ENCODE measurements around the gene ITGA6. TPM values are rescaled to one million over a fixed set of nuclear protein-coding genes. Genes with fewer than 3 reads are reported as not detected.

ITGA6 gene
- polyA plus RNA-seq, 1 donor from 2014 or later, result 14.4 TPM

GRCh38 chr2:172464400-172465129, 37.2 kb downstream of the ITGA6 start:
- Histone ChIP-seq H4K20me1 (ENCODE audit: insufficient read depth) (no peaks in the 10 kb centered on the region), H3K36me3 (ENCODE audit: insufficient read depth, low read length) (no peaks in the 10 kb centered on the region), H3K9me2 (ENCODE audit: insufficient read depth, low read length) (no peaks in the 10 kb centered on the region), H3K4me2 (ENCODE audit: low read length) (no peak overlapping the region), H3K9ac (ENCODE audit: low read length) (no peak overlapping the region), H3F3A (ENCODE audit: insufficient read depth, low read length, poor library complexity, severe bottlenecking) (no peaks in the 10 kb centered on the region), H3K27ac (ENCODE audit: low read length) (no peak overlapping the region), H3K27me3 (ENCODE audit: insufficient read depth, low read depth, low read length) (no peaks in the 10 kb centered on the region), H2AFZ (ENCODE audit: low read depth, low read length) (no peak overlapping the region), H3K9me3 (ENCODE audit: low read length) (no peaks in the 10 kb centered on the region), H3K4me3 (ENCODE audit: low read length) (no peak overlapping the region), H3K79me2 (replicated peaks; ENCODE audit: insufficient read depth, low read length) (no peaks in the 10 kb centered on the region)
- TF ChIP-seq POLR2AphosphoS5 (IDR thresholded peaks at IDR 0.05) (no peak), MXI1 (conservative IDR thresholded peaks at IDR 0.05; ENCODE audit: poor library complexity, severe bottlenecking) (no peak), RAD21 (conservative IDR thresholded peaks at IDR 0.05) (no peak), CTCF (IDR thresholded peaks at IDR 0.05; ENCODE audit: poor library complexity, severe bottlenecking) (no peak), SMC3 (conservative IDR thresholded peaks at IDR 0.05; ENCODE audit: poor library complexity) (no peak), EP300 (conservative IDR thresholded peaks at IDR 0.05; ENCODE audit: poor library complexity, severe bottlenecking) (no peak), REST (IDR thresholded peaks at IDR 0.05; ENCODE audit: borderline replicate concordance) (no peak), TAF1 (IDR thresholded peaks at IDR 0.05; ENCODE audit: low read depth) (no peak), EZH2 (IDR thresholded peaks at IDR 0.05; ENCODE audit: borderline replicate concordance, insufficient read depth, low read length, poor library complexity, severe bottlenecking) (no peak)

DNA sequence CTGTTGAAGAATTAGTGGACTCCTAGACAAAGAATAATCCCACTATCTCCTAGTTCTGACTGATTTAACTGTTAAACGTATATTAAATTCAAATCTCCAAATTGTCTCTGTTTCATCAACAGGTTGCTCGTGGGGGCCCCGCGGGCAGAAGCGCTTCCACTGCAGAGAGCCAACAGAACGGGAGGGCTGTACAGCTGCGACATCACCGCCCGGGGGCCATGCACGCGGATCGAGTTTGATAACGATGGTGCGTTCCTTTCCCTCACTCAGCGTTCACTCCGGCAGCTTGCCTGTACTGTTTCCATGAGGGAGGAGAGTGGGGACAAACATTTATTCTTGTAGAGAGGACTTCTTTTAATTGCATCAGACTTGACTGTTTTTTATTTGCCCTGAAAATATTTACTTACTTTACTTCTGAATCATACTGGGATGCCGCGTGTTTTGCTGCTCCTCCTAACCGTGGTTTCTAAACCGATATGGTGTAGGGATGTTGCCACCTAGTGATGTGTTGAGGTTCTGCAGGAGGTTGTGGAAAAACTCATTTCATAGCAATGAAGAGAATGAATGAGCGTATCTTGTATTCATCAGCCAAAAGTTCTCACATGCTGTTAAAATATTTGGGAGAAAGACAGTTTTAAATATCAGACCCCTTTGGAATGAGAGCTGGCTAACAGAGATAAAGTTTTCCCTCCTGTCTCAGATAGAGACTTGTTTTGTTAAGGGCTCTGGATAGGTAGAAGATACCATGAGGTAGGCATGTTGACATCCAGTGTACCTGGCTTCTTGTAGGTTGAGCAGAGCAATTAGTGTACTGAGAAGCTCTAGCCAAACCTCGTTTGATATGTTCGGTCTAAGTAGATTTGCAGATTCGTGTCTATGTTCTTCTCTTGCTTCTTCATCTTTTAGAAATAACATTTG, 38.3 kb downstream of the ITGA6 start:
- Histone ChIP-seq H3K27me3 (ENCODE audit: insufficient read depth, low read depth, low read length) (no peaks in the 10 kb centered on the region), H3K27ac (ENCODE audit: low read length) (no peak overlapping the region), H3F3A (ENCODE audit: insufficient read depth, low read length, poor library complexity, severe bottlenecking) (no peaks in the 10 kb centered on the region), H3K4me2 (ENCODE audit: low read length) (no peak overlapping the region), H3K9me3 (ENCODE audit: low read length) (no peaks in the 10 kb centered on the region), H3K79me2 (replicated peaks; ENCODE audit: insufficient read depth, low read length) (no peaks in the 10 kb centered on the region), H2AFZ (ENCODE audit: low read depth, low read length) (no peak overlapping the region), H3K36me3 (ENCODE audit: insufficient read depth, low read length) (no peaks in the 10 kb centered on the region), H4K20me1 (ENCODE audit: insufficient read depth) (no peaks in the 10 kb centered on the region), H3K9ac (ENCODE audit: low read length) (no peak overlapping the region), H3K9me2 (ENCODE audit: insufficient read depth, low read length) (no peaks in the 10 kb centered on the region), H3K4me3 (ENCODE audit: low read length) (no peak overlapping the region)
- peak; percentile 98 for TF ChIP-seq RAD21 (conservative IDR thresholded peaks at IDR 0.05)
- TF ChIP-seq MXI1 (conservative IDR thresholded peaks at IDR 0.05; ENCODE audit: poor library complexity, severe bottlenecking), result peak; percentile 61
- peak; percentile 92 for TF ChIP-seq CTCF (IDR thresholded peaks at IDR 0.05; ENCODE audit: poor library complexity, severe bottlenecking)
- TF ChIP-seq EZH2 (IDR thresholded peaks at IDR 0.05; ENCODE audit: borderline replicate concordance, insufficient read depth, low read length, poor library complexity, severe bottlenecking), result no peak
- peak; percentile 97 for TF ChIP-seq SMC3 (conservative IDR thresholded peaks at IDR 0.05; ENCODE audit: poor library complexity)
- no peak for TF ChIP-seq TAF1 (IDR thresholded peaks at IDR 0.05; ENCODE audit: low read depth)

Measured in neural cell (in vitro differentiated cells).